Stimulated activated CD8-positive, alpha-beta memory T cell treated with anti-CD3 and anti-CD28 coated beads, Interleukin-7, amount 100 ng/mL, for 24 hours (primary cell): ENCODE results near the gene GPC6.
"Not testable (repeated sequence)": the region's sequence is repeated elsewhere in the genome, so short reads cannot be mapped to it uniquely, and the experiment has no call there.

Experiments
- DNase-seq: peaks from one replicate; pipeline ENCODE4 v3.0.0-alpha.2; 2020; ENCODE audit warnings: low read depth

The GPC6 gene

GRCh38 chr13:94172416-94172815 is 945.8 kb downstream of the GPC6 start:
- no peak for DNase-seq

- no peak for DNase-seq
Observed at GRCh38 chr13:94173312-94173854, 946.8 kb downstream of the GPC6 start.

- no peak for DNase-seq
Observed at GRCh38 chr13:94174009-94174408, 947.4 kb downstream of the GPC6 start.

- no peak for DNase-seq
Observed at GRCh38 chr13:94175076-94175475, 948.5 kb downstream of the GPC6 start.

GRCh38 chr13:94176561-94176960 is 950.0 kb downstream of the GPC6 start:
- no peak for DNase-seq

- DNase-seq: no peak
Observed at GRCh38 chr13:94177041-94177440, 950.4 kb downstream of the GPC6 start.

GRCh38 chr13:94178625-94179244 is 952.1 kb downstream of the GPC6 start:
- DNase-seq: no peak

- no peak for DNase-seq
Observed at GRCh38 chr13:94181461-94182107, 955.0 kb downstream of the GPC6 start.

- DNase-seq: no peak
Observed at GRCh38 chr13:94182185-94182761, 955.7 kb downstream of the GPC6 start.

GRCh38 chr13:94186470-94186869 is 959.9 kb downstream of the GPC6 start:
- no peak for DNase-seq

GRCh38 chr13:94188201-94188854 is 961.7 kb downstream of the GPC6 start:
- no peak for DNase-seq

GRCh38 chr13:94192431-94192975 is 965.9 kb downstream of the GPC6 start:
- DNase-seq: no peak

- DNase-seq: no peak
Observed at GRCh38 chr13:94195715-94196114, 969.1 kb downstream of the GPC6 start.

- DNase-seq: no peak
Observed at GRCh38 chr13:94196413-94196812, 969.8 kb downstream of the GPC6 start.

GRCh38 chr13:94198681-94199080 is 972.1 kb downstream of the GPC6 start:
- no peak for DNase-seq

GRCh38 chr13:94199135-94199534 is 972.5 kb downstream of the GPC6 start:
- no peak for DNase-seq

GRCh38 chr13:94201022-94201421 is 974.4 kb downstream of the GPC6 start:
- DNase-seq: no peak

- no peak for DNase-seq
Observed at GRCh38 chr13:94204163-94204562, 977.6 kb downstream of the GPC6 start.

- no peak for DNase-seq
Observed at GRCh38 chr13:94204946-94205345, 978.3 kb downstream of the GPC6 start.

GRCh38 chr13:94205896-94206295 is 979.3 kb downstream of the GPC6 start:
- no peak for DNase-seq

- no peak for DNase-seq
Observed at GRCh38 chr13:94209117-94209516, 982.5 kb downstream of the GPC6 start.

GRCh38 chr13:94209913-94210312 is 983.3 kb downstream of the GPC6 start:
- DNase-seq: not testable (repeated sequence)

- DNase-seq: no peak
Observed at GRCh38 chr13:94210816-94211215, 984.2 kb downstream of the GPC6 start.
